Stimulated activated CD4-positive, alpha-beta T cell treated with anti-CD3 and anti-CD28 coated beads, Interleukin-12 subunit alpha, Interleukin-12 subunit beta, amount 100 ng/mL, for 4 hours (primary cell): Measurements from ENCODE around the gene GPATCH3.
"Not testable (repeated sequence)": the region's sequence is repeated elsewhere in the genome, so short reads cannot be mapped to it uniquely, and the experiment has no call there.

ENCODE experiments used
- DNase-seq: peaks from one replicate; pipeline ENCODE4 v3.0.0-alpha.2; 2020

Gene GPATCH3

GRCh38 chr1:26900001-26900814 lies at the start of gene GPATCH3:
TSS of gene GPATCH3 (minus strand) at chr1:26900467. CDS start at chr1:26900442, 25 bp downstream.
- peak; percentile 83 for DNase-seq

GRCh38 chr1:26949926-26950319 lies 49.7 kb upstream of the GPATCH3 start:
- DNase-seq, result no peak

GRCh38 chr1:26949266-26949925 lies 49.1 kb upstream of the GPATCH3 start:
- no peak for DNase-seq

- DNase-seq, result not testable (repeated sequence)
Observed at GRCh38 chr1:26948725-26949057, 48.4 kb upstream of the GPATCH3 start.

GRCh38 chr1:26946270-26946669 lies 46.0 kb upstream of the GPATCH3 start:
- DNase-seq, result no peak

- no peak for DNase-seq
Observed at GRCh38 chr1:26945728-26946127, 45.5 kb upstream of the GPATCH3 start.

- no peak for DNase-seq
Observed at GRCh38 chr1:26945138-26945537, 44.9 kb upstream of the GPATCH3 start.

GRCh38 chr1:26942656-26943055 lies 42.4 kb upstream of the GPATCH3 start:
- no peak for DNase-seq

- DNase-seq, result no peak
Observed at GRCh38 chr1:26941311-26941710, 41.0 kb upstream of the GPATCH3 start.

GRCh38 chr1:26938659-26939025 lies 38.4 kb upstream of the GPATCH3 start:
- DNase-seq, result no peak

GRCh38 chr1:26938004-26938658 lies 37.9 kb upstream of the GPATCH3 start:
- no peak for DNase-seq

GRCh38 chr1:26936823-26937222 lies 36.6 kb upstream of the GPATCH3 start:
- no peak for DNase-seq

GRCh38 chr1:26932531-26932930 lies 32.3 kb upstream of the GPATCH3 start:
- no peak for DNase-seq

GRCh38 chr1:26923711-26924110 lies 23.4 kb upstream of the GPATCH3 start:
- DNase-seq, result no peak

GRCh38 chr1:26922901-26923300 lies 22.6 kb upstream of the GPATCH3 start:
- no peak for DNase-seq

GRCh38 chr1:26922431-26922729 lies 22.1 kb upstream of the GPATCH3 start:
- no peak for DNase-seq

- peak; percentile 92 for DNase-seq
Observed at GRCh38 chr1:26921540-26922430, 21.5 kb upstream of the GPATCH3 start, which contains the start of gene NUDC. TSS of gene NUDC (plus strand) at chr1:26921743. CDS start at chr1:26921849, 106 bp downstream.

GRCh38 chr1:26921126-26921539 lies 20.9 kb upstream of the GPATCH3 start:
- DNase-seq, result no peak

GRCh38 chr1:26915204-26915842 lies 15.1 kb upstream of the GPATCH3 start:
- no peak for DNase-seq

- DNase-seq, result no peak
Observed at GRCh38 chr1:26913754-26914619, 13.7 kb upstream of the GPATCH3 start, which contains the start of gene NR0B2. TSS of gene NR0B2 (minus strand) at chr1:26913975. CDS start at chr1:26913940, 35 bp downstream.

GRCh38 chr1:26913389-26913753 lies 13.1 kb upstream of the GPATCH3 start:
- DNase-seq, result no peak

GRCh38 chr1:26912147-26912490 lies 11.9 kb upstream of the GPATCH3 start:
- DNase-seq, result no peak
